ENCODE data around the gene SCAMP2.

The SCAMP2 gene

GRCh38 chr15:74832826-74833225 is 40.3 kb downstream of the SCAMP2 start:
- H3K27ac ChIP-seq: no peak overlapping the region
- no peak for TF ChIP-seq ZFX (IDR thresholded peaks at IDR 0.05)
- TF ChIP-seq, protein P1, sequence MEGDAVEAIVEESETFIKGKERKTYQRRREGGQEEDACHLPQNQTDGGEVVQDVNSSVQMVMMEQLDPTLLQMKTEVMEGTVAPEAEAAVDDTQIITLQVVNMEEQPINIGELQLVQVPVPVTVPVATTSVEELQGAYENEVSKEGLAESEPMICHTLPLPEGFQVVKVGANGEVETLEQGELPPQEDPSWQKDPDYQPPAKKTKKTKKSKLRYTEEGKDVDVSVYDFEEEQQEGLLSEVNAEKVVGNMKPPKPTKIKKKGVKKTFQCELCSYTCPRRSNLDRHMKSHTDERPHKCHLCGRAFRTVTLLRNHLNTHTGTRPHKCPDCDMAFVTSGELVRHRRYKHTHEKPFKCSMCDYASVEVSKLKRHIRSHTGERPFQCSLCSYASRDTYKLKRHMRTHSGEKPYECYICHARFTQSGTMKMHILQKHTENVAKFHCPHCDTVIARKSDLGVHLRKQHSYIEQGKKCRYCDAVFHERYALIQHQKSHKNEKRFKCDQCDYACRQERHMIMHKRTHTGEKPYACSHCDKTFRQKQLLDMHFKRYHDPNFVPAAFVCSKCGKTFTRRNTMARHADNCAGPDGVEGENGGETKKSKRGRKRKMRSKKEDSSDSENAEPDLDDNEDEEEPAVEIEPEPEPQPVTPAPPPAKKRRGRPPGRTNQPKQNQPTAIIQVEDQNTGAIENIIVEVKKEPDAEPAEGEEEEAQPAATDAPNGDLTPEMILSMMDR (conservative IDR thresholded peaks at IDR 0.05): no peak

DNA sequence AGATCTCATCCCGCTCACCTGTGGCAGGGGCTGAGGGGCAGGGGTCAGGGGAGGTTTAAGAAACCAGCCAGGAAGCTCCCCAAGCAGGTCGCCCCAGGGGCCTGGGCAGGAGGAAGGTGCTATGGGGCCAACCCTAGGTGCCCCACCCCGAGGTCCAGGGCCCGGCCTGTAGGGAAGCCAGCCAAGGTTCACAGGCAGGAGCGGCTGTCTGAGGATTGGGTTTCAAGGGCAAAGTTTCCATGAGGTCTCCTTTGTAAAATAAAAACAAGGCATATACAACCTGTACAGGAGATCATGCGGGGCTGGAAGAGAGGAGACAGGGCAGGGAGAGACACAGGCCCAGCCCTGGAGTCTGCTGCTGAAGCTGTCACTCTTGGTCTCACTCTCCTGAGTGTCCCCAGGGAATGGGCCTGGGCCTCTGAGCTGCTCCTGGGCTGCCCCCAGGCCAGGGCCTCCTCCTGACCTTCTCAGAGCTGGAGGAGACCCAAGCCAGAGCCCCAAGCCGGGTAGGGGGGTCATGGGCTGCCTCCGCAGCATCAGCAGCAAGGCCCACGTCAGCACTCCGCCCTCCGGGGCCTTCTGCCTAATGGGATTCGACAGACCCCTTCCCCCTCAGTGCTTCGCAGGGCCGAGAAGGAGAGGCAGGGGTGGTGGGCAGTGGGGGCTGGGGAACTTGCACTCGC is 41.2 kb downstream of the SCAMP2 start:
- no peak overlapping the region for H3K27ac ChIP-seq
- TF ChIP-seq, protein P1 (conservative IDR thresholded peaks at IDR 0.05): no peak
- TF ChIP-seq ZFX (IDR thresholded peaks at IDR 0.05): no peak

GRCh38 chr15:74830868-74831267 is 42.3 kb downstream of the SCAMP2 start:
- TF ChIP-seq, protein P1 (conservative IDR thresholded peaks at IDR 0.05): no peak
- no peak for TF ChIP-seq ZFX (IDR thresholded peaks at IDR 0.05)
- H3K27ac ChIP-seq: no peak overlapping the region

DNA sequence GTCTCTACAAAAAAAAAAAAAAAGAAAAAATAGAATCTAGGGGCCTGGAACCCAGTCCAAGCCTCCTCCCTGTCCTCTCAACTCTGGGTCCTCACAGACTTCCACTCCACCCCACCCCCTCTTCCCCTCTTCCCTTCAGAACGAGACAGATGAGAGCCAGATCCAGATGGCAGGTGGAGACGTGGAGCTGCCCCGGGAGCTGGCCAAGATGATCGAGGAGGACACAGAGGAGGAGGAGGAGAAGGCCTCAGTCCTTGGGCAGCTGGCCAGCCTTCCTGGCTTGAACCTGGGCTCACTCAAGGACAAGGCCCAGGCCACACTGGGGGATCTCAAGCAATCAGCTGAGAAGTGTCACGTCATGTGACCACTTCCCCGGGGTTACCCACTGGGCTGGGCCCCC is 43.2 kb downstream of the SCAMP2 start:
- TF ChIP-seq, protein P1 (conservative IDR thresholded peaks at IDR 0.05): no peak
- no peak for TF ChIP-seq ZFX (IDR thresholded peaks at IDR 0.05)
- no peak overlapping the region for H3K27ac ChIP-seq

DNA sequence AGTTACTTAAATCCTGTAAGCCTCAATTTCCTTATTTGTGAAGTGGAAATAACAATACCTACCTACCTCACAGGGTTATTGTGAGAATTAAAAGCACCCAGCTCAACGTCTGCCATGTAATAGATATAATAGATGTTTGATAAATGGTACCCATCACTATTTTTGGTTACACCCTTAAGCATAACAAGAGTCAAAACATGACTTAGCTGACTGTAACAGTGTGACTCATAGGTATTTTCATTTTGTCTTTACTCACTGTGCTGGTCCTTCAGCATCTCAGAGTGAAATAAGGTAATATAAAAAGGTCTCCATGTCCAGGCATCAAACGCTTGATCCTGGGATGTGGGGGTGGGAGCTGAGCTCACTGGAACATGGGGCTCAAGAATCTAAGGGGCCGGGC is 43.7 kb downstream of the SCAMP2 start:
- TF ChIP-seq, protein P1 (conservative IDR thresholded peaks at IDR 0.05): no peak
- TF ChIP-seq ZFX (IDR thresholded peaks at IDR 0.05): no peak
- H3K27ac ChIP-seq: no peak overlapping the region

- no peak overlapping the region for H3K27ac ChIP-seq
- TF ChIP-seq, protein P1 (conservative IDR thresholded peaks at IDR 0.05): no peak
- no peak for TF ChIP-seq ZFX (IDR thresholded peaks at IDR 0.05)
These were observed 44.3 kb downstream of the SCAMP2 start for GRCh38 chr15:74828835-74829234.

DNA sequence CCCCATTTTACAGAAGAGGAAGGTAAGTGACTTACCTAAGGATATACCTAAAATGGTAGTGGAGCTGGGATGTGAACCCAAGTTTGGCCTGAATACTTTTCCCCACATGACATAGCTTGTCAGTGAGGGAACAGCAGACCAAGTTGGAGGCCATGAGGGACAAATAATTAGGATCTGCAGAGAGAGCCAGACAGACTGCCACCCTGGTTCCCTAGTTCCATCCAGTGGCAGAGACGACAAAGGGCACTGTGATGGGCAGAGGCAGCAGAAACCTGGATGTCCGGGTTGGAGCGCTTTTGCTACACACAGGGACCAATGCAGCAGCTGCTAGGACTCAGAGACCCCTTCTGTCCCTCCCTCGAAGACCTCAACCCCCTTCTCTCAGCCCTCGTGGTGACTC is 45.6 kb downstream of the SCAMP2 start:
- no peak overlapping the region for H3K27ac ChIP-seq
- TF ChIP-seq, protein P1 (conservative IDR thresholded peaks at IDR 0.05): no peak
- no peak for TF ChIP-seq ZFX (IDR thresholded peaks at IDR 0.05)
